HFF-Myc (cell line): ENCODE results near the gene CCS.
A peak's percentile ranks its signal among the peaks of the same experiment; 100 is the strongest.

Experiments
- DNase-seq: peaks from one replicate; pipeline ENCODE4 v3.0.0-alpha.2; 2011; ENCODE audit warnings: low read depth; ENCODE audit errors: extremely low read depth
- H3K4me3 ChIP-seq: replicated peaks from 2 replicates; pipeline ENCODE4 v1.5.1; 2011; ENCODE audit warnings: low read depth, mild to moderate bottlenecking, control low read depth, low read length
- CTCF ChIP-seq: IDR thresholded peaks from 2 replicates; pipeline ENCODE4 v1.5.1; 2012; ENCODE audit warnings: mild to moderate bottlenecking, low read depth, low read length, control low read depth; ENCODE audit errors: missing control alignments

CCS gene

DNA sequence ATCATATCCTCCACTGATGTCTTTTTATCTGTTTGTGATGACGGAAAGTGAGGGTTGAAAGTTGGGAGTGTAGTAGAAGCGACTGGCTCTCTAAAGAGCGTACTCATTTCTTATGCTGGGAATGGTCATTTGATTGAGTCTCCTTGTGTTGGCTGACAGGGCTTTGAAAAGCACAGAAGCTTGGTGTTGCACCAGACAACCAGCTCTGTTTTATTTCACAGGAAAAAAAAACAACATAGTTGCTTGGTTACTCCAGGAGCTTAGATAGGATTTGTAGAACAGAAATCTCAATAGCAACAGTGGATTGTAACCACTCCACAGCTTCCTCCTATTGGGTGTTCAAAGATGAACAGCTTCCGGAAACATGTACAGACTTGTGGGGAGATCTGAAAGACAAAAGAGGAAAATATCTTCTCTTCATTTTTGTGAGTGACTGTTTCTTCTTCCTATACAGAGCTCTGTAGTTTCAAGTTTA, 26.1 kb downstream of the CCS start:
- TF ChIP-seq CTCF: no peak
- DNase-seq: no peak
- H3K4me3 ChIP-seq: peak overlapping the region; percentile 74

DNA sequence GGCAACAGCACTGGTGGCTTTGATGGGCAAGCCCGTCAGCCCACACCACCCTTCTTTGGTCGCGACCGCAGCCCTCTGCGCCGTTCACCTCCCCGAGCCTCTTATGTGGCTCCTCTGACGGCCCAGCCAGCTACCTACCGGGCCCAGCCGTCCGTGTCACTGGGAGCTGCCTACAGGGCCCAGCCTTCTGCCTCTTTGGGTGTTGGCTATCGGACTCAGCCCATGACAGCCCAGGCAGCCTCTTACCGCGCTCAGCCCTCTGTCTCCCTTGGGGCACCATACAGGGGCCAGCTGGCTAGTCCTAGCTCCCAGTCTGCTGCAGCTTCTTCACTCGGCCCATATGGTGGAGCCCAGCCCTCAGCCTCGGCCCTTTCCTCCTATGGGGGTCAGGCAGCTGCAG, 31.5 kb downstream of the CCS start:
- DNase-seq: no peak
- H3K4me3 ChIP-seq: no peak overlapping the region
- no peak for TF ChIP-seq CTCF

DNA sequence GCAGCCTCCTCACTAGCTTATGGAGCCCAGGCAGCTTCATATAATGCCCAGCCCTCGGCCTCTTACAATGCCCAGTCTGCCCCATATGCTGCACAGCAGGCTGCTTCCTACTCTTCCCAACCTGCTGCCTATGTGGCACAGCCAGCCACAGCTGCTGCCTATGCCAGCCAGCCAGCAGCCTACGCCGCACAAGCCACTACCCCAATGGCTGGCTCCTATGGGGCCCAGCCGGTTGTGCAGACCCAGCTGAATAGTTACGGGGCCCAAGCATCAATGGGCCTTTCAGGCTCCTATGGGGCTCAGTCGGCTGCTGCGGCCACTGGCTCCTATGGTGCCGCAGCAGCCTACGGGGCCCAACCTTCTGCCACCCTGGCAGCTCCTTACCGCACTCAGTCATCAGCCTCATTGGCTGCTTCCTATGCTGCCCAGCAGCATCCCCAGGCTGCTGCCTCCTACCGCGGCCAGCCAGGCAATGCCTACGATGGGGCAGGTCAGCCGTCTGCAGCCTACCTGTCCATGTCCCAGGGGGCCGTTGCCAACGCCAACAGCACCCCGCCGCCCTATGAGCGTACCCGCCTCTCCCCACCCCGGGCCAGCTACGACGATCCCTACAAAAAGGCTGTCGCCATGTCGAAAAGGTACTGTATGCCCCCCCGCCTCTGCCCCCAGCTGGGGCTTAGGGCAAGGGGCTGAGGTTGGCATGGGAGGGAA, 32.2 kb downstream of the CCS start:
- no peak overlapping the region for H3K4me3 ChIP-seq
- DNase-seq: no peak
- TF ChIP-seq CTCF: no peak

DNA sequence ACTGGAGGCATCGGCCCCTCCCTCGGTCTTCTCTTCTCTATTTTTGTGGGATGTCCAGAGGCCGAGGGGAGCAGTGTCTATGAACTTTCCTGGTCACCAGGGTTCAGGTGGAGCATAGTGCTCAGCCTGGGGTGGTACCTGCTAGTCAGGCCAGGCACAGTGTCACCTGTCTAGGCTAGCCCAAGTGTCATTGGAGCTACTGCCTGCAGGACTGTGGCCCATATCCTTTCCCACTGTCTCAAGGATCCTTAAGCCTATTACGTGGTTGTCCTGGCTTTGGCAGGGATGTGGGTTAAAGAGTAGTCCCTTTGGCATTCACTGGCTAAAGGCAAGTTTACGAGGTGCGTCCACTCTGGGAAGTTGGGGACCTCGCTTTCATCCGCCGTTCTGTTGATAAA, 32.8 kb downstream of the CCS start:
- DNase-seq: no peak
- no peak for TF ChIP-seq CTCF
- no peak overlapping the region for H3K4me3 ChIP-seq

GRCh38 chr11:66626382-66626781, 33.4 kb downstream of the CCS start:
- no peak for TF ChIP-seq CTCF
- no peak for DNase-seq
- no peak overlapping the region for H3K4me3 ChIP-seq

DNA sequence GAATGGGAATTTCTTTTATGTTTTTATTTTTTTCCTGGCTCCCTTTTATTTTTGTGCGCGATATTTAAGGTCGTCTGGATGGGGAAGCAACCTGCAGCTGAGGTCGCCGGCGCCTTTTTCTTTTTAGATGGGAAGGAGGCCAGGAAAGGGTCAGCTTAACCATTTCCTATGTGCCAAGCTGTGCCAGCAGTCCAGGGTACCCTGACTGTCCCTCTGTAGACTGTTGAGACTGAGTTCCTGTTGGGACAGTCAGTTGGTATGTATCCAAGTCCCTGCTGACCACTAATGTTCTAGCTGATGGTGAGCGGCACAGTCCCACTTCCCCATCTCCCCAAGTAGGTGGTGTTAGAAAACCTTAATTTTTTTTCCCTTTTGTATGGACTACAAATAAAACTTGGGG, 33.9 kb downstream of the CCS start:
- H3K4me3 ChIP-seq: no peak overlapping the region
- no peak for TF ChIP-seq CTCF
- no peak for DNase-seq
